GM23338 (cell line): ENCODE results near the gene CDC23. TPM values are rescaled to one million over a fixed set of nuclear protein-coding genes. Genes with fewer than 3 reads are reported as not detected.
"Not testable (repeated sequence)": the region's sequence is repeated elsewhere in the genome, so short reads cannot be mapped to it uniquely, and the experiment has no call there.

Experiments used
- ATAC-seq: fragments of 200-7000 bp; cut with Tn5 transposase; 3 replicates; pipeline ENCODE4 v1.9.1; 2020
- DNase-seq: peaks from one replicate; pipeline ENCODE4 v3.0.0-alpha.2; 2015; ENCODE audit warnings: low spot score
- H2AFZ ChIP-seq: fragments of 200-600 bp; sonication (generic); 2 replicates; pipeline ENCODE4 v1.8.0; 2016; ENCODE audit warnings: antibody characterized with exemption, mild to moderate bottlenecking, moderate library complexity
- H3F3A ChIP-seq: fragments of 200-600 bp; sonication (generic); replicated peaks from 2 replicates; pipeline ENCODE4 v1.8.0; 2017; ENCODE audit warnings: antibody characterized with exemption, mixed run types, low read depth
- H3K27ac ChIP-seq: fragments of 200-600 bp; sonication (generic); 2 replicates; pipeline ENCODE4 v1.6.1; 2016; ENCODE audit warnings: low read depth
- H3K27me3 ChIP-seq: fragments of 200-600 bp; sonication (generic); 2 replicates; pipeline ENCODE4 v1.8.0; 2016; ENCODE audit warnings: mild to moderate bottlenecking, mixed run types, moderate library complexity; ENCODE audit not compliant: insufficient read depth
- H3K36me3 ChIP-seq: fragments of 200-600 bp; sonication (generic); 2 replicates; pipeline ENCODE4 v1.8.0; 2016; ENCODE audit warnings: mild to moderate bottlenecking; ENCODE audit not compliant: insufficient read depth
- H3K4me1 ChIP-seq: fragments of 200-600 bp; sonication (generic); 2 replicates; pipeline ENCODE4 v1.8.0; 2016; ENCODE audit warnings: mild to moderate bottlenecking, moderate library complexity; ENCODE audit not compliant: insufficient read depth
- H3K4me2 ChIP-seq: fragments of 200-600 bp; sonication (generic); 2 replicates; pipeline ENCODE4 v1.7.1; 2017; ENCODE audit warnings: mixed run types
- H3K4me3 ChIP-seq: fragments of 200-600 bp; sonication (generic); 2 replicates; pipeline ENCODE4 v1.6.1; 2016; ENCODE audit warnings: mixed run types
- H3K79me2 ChIP-seq: fragments of 200-600 bp; sonication (generic); replicated peaks from 2 replicates; pipeline ENCODE4 v1.8.0; 2017; ENCODE audit warnings: mild to moderate bottlenecking; ENCODE audit not compliant: insufficient read depth
- H3K9me2 ChIP-seq: fragments of 200-600 bp; sonication (generic); 2 replicates; pipeline ENCODE4 v1.8.0; 2017; ENCODE audit not compliant: insufficient read depth
- H4K20me1 ChIP-seq: fragments of 200-600 bp; sonication (generic); replicated peaks from 2 replicates; pipeline ENCODE4 v1.8.0; 2017; ENCODE audit warnings: mild to moderate bottlenecking; ENCODE audit not compliant: insufficient read depth
- H3K27ac Mint-ChIP-seq: 2 replicates; pipeline ENCODE4 v1.8.0; 2020; ENCODE audit warnings: inconsistent platforms, mild to moderate bottlenecking, moderate library complexity, mixed read lengths
- H3K27me3 Mint-ChIP-seq: 3 replicates; pipeline ENCODE4 v1.8.0; 2022; ENCODE audit warnings: low read depth, mild to moderate bottlenecking, moderate library complexity, mixed read lengths, inconsistent platforms; ENCODE audit not compliant: insufficient read depth, poor library complexity
- H3K36me3 Mint-ChIP-seq: 3 replicates; pipeline ENCODE4 v1.8.0; 2021; ENCODE audit warnings: low read depth, mild to moderate bottlenecking, inconsistent platforms, moderate library complexity, mixed read lengths
- H3K4me1 Mint-ChIP-seq: 3 replicates; pipeline ENCODE4 v1.8.0; 2020; ENCODE audit warnings: mild to moderate bottlenecking, inconsistent platforms, mixed read lengths
- H3K4me3 Mint-ChIP-seq: 3 replicates; pipeline ENCODE4 v1.8.0; 2021; ENCODE audit warnings: moderate library complexity, mild to moderate bottlenecking, inconsistent platforms, mixed read lengths
- H3K9me3 Mint-ChIP-seq: 3 replicates; pipeline ENCODE4 v1.8.0; 2020; ENCODE audit warnings: moderate library complexity, mild to moderate bottlenecking, inconsistent platforms, mixed read lengths
- ETS1 ChIP-seq: IDR thresholded peaks from 2 replicates; pipeline ENCODE4 v1.6.1; 2016; ENCODE audit warnings: antibody characterized with exemption
- POLR2AphosphoS5 ChIP-seq: IDR thresholded peaks from 2 replicates; pipeline ENCODE4 v1.6.1; 2016; ENCODE audit warnings: antibody characterized with exemption, low read depth
- STAT1 ChIP-seq: IDR thresholded peaks from one replicate; pipeline ENCODE4 v1.6.1; 2016; ENCODE audit warnings: antibody characterized with exemption; ENCODE audit not compliant: unreplicated experiment
- ZNF331 ChIP-seq: fragments of 250-450 bp; sonication (Bioruptor Pico); IDR thresholded peaks from 2 replicates; pipeline ENCODE4 v1.5.0; 2020; ENCODE audit warnings: low read depth, mild to moderate bottlenecking, moderate library complexity
- polyA plus RNA-seq: library from polyadenylated mRNA; unstranded; fragments of >200 nt; fragmentation: Nextera tagmentation; extraction: Ambion mirVana; gene quantifications from 2 replicates; pipeline ENCODE4 v1.2.1, GENCODE V29; 2016
- total RNA-seq: library from RNA; depleted of rRNA; stranded (reverse); fragments of >200 nt; shearing (Covaris generic); gene quantifications from 2 replicates; pipeline ENCODE4 v1.2.3, GENCODE V29; 2014
- TF ChIP-seq, protein P1 (sequence below): fragments of 250-450 bp; sonication (Bioruptor Pico); IDR thresholded peaks from 2 replicates; pipeline ENCODE4 v1.5.0; 2020; ENCODE audit warnings: mild to moderate bottlenecking, moderate library complexity

The CDC23 gene
- total and polyA plus RNA-seq, 2 experiments from 2014 or later = 28.0 to 45.9 TPM

- TF ChIP-seq, protein P1, sequence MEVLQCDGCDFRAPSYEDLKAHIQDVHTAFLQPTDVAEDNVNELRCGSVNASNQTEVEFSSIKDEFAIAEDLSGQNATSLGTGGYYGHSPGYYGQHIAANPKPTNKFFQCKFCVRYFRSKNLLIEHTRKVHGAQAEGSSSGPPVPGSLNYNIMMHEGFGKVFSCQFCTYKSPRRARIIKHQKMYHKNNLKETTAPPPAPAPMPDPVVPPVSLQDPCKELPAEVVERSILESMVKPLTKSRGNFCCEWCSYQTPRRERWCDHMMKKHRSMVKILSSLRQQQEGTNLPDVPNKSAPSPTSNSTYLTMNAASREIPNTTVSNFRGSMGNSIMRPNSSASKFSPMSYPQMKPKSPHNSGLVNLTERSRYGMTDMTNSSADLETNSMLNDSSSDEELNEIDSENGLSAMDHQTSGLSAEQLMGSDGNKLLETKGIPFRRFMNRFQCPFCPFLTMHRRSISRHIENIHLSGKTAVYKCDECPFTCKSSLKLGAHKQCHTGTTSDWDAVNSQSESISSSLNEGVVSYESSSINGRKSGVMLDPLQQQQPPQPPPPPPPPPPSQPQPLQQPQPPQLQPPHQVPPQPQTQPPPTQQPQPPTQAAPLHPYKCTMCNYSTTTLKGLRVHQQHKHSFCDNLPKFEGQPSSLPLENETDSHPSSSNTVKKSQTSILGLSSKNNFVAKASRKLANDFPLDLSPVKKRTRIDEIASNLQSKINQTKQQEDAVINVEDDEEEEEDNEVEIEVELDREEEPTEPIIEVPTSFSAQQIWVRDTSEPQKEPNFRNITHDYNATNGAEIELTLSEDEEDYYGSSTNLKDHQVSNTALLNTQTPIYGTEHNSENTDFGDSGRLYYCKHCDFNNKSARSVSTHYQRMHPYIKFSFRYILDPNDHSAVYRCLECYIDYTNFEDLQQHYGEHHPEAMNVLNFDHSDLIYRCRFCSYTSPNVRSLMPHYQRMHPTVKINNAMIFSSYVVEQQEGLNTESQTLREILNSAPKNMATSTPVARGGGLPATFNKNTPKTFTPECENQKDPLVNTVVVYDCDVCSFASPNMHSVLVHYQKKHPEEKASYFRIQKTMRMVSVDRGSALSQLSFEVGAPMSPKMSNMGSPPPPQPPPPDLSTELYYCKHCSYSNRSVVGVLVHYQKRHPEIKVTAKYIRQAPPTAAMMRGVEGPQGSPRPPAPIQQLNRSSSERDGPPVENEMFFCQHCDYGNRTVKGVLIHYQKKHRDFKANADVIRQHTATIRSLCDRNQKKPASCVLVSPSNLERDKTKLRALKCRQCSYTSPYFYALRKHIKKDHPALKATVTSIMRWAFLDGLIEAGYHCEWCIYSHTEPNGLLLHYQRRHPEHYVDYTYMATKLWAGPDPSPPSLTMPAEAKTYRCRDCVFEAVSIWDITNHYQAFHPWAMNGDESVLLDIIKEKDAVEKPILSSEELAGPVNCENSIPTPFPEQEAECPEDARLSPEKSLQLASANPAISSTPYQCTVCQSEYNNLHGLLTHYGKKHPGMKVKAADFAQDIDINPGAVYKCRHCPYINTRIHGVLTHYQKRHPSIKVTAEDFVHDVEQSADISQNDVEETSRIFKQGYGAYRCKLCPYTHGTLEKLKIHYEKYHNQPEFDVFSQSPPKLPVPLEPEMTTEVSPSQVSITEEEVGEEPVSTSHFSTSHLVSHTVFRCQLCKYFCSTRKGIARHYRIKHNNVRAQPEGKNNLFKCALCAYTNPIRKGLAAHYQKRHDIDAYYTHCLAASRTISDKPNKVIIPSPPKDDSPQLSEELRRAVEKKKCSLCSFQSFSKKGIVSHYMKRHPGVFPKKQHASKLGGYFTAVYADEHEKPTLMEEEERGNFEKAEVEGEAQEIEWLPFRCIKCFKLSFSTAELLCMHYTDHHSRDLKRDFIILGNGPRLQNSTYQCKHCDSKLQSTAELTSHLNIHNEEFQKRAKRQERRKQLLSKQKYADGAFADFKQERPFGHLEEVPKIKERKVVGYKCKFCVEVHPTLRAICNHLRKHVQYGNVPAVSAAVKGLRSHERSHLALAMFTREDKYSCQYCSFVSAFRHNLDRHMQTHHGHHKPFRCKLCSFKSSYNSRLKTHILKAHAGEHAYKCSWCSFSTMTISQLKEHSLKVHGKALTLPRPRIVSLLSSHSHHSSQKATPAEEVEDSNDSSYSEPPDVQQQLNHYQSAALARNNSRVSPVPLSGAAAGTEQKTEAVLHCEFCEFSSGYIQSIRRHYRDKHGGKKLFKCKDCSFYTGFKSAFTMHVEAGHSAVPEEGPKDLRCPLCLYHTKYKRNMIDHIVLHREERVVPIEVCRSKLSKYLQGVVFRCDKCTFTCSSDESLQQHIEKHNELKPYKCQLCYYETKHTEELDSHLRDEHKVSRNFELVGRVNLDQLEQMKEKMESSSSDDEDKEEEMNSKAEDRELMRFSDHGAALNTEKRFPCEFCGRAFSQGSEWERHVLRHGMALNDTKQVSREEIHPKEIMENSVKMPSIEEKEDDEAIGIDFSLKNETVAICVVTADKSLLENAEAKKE (CRISPR knock-in tag) = no peak
- TF ChIP-seq ETS1 (no peak), ZNF331 (no peak), POLR2AphosphoS5 (no peak), STAT1 (no peak)
Observed at GRCh38 chr5:138148811-138149210, 64.3 kb downstream of the CDC23 start (continued).

GRCh38 chr5:138143578-138143977, 69.5 kb downstream of the CDC23 start:
- not testable (repeated sequence) for DNase-seq, H3K4me1 Mint-ChIP-seq, H3K27me3 Mint-ChIP-seq, H3K9me2 ChIP-seq, H3K4me3 Mint-ChIP-seq, H3K27ac ChIP-seq, H4K20me1 ChIP-seq, H3K9me3 Mint-ChIP-seq, H3K36me3 Mint-ChIP-seq, H3K4me3 ChIP-seq, H3K27me3 ChIP-seq, ATAC-seq, H3K36me3 ChIP-seq, H3K27ac Mint-ChIP-seq, H3K4me1 ChIP-seq, H3K79me2 ChIP-seq, H3F3A ChIP-seq, H3K4me2 ChIP-seq
- H2AFZ ChIP-seq = peak overlapping the region; percentile 76; the same call in 1 of the 2 replicates
